Astrocyte (in vitro differentiated cells and primary cell): Measurements from ENCODE around the gene PRDX5. TPM values are rescaled to one million over a fixed set of nuclear protein-coding genes. Genes with fewer than 3 reads are reported as not detected.
A peak's percentile ranks its signal among the peaks of the same experiment; 100 is the strongest.

Source experiments
- DNase-seq: peaks from one replicate; pipeline ENCODE4 v3.0.0-alpha.2; 2010; ENCODE audit warnings: low read depth
- FAIRE-seq: peaks from 2 replicates; lab custom pipeline; 2011; peaks lifted over from hg19 to GRCh38; lab: Jason Lieb, UNC
- H2AFZ ChIP-seq: 2 replicates; pipeline ENCODE4 v1.6.0; 2012; ENCODE audit warnings: low read depth, low read length, inconsistent platforms
- H3K27ac ChIP-seq: 2 replicates; pipeline ENCODE4 v1.5.1; 2011; ENCODE audit warnings: low read depth, low read length, inconsistent platforms
- H3K27me3 ChIP-seq: 2 replicates; pipeline ENCODE4 v1.6.0; 2011; ENCODE audit warnings: low read length, inconsistent platforms; ENCODE audit not compliant: insufficient read depth
- H3K36me3 ChIP-seq: 2 replicates; pipeline ENCODE4 v1.5.1; 2011; ENCODE audit warnings: low read length, inconsistent platforms; ENCODE audit not compliant: insufficient read depth
- H3K4me1 ChIP-seq: 2 replicates; pipeline ENCODE4 v1.5.1; 2011; ENCODE audit warnings: low read length, inconsistent platforms; ENCODE audit not compliant: insufficient read depth
- H3K4me2 ChIP-seq: 2 replicates; pipeline ENCODE4 v1.6.0; 2012; ENCODE audit warnings: low read length, inconsistent platforms
- H3K4me3 ChIP-seq: 2 replicates; pipeline ENCODE4 v1.5.1; 2011; ENCODE audit warnings: low read depth, mild to moderate bottlenecking, low read length, inconsistent platforms; ENCODE audit not compliant: insufficient read depth
- H3K79me2 ChIP-seq: 2 replicates; pipeline ENCODE4 v1.6.0; 2012; ENCODE audit warnings: mild to moderate bottlenecking, low read length, inconsistent platforms; ENCODE audit not compliant: insufficient read depth
- H3K9ac ChIP-seq: 2 replicates; pipeline ENCODE4 v1.6.0; 2012; ENCODE audit warnings: mild to moderate bottlenecking, low read length, inconsistent platforms
- H3K9me3 ChIP-seq: 2 replicates; pipeline ENCODE4 v1.5.1; 2012; ENCODE audit warnings: low read depth, mild to moderate bottlenecking, low read length, inconsistent platforms; ENCODE audit not compliant: insufficient read depth
- H4K20me1 ChIP-seq: 2 replicates; pipeline ENCODE4 v1.6.0; 2012; ENCODE audit warnings: low read length, inconsistent platforms; ENCODE audit not compliant: insufficient read depth
- H3K27ac Mint-ChIP-seq: one replicate; pipeline ENCODE4 v1.8.0; 2021; ENCODE audit warnings: mild to moderate bottlenecking, mixed read lengths; ENCODE audit not compliant: unreplicated experiment
- H3K27me3 Mint-ChIP-seq: one replicate; pipeline ENCODE4 v1.8.0; 2021; ENCODE audit warnings: low read depth, mixed read lengths; ENCODE audit not compliant: unreplicated experiment
- H3K36me3 Mint-ChIP-seq: one replicate; pipeline ENCODE4 v1.8.0; 2021; ENCODE audit warnings: low read depth, mixed read lengths; ENCODE audit not compliant: unreplicated experiment
- H3K4me1 Mint-ChIP-seq: one replicate; pipeline ENCODE4 v1.8.0; 2021; ENCODE audit warnings: low read depth, mixed read lengths; ENCODE audit not compliant: unreplicated experiment
- H3K4me3 Mint-ChIP-seq: one replicate; pipeline ENCODE4 v1.8.0; 2021; ENCODE audit warnings: mild to moderate bottlenecking, moderate library complexity, mixed read lengths; ENCODE audit not compliant: unreplicated experiment
- H3K9me3 Mint-ChIP-seq: one replicate; pipeline ENCODE4 v1.8.0; 2021; ENCODE audit warnings: mild to moderate bottlenecking, mixed read lengths; ENCODE audit not compliant: unreplicated experiment
- EZH2 ChIP-seq: IDR thresholded peaks from 2 replicates; pipeline ENCODE4 v1.6.1; 2012; ENCODE audit warnings: mild to moderate bottlenecking, low read length, inconsistent platforms; ENCODE audit not compliant: insufficient read depth
- total RNA-seq: library from RNA; stranded (reverse); gene quantifications from 2 replicates; pipeline ENCODE4 v1.2.1, GENCODE V29; 2021
- TF ChIP-seq, protein P1 (sequence below): IDR thresholded peaks from 2 replicates; pipeline ENCODE4 v1.5.1; 2011; ENCODE audit warnings: low read depth, mild to moderate bottlenecking, inconsistent platforms, low read length, moderate library complexity; ENCODE audit not compliant: insufficient read depth

The PRDX5 gene
- total RNA-seq, 1 donor from 2014 or later = 243 TPM

DNA sequence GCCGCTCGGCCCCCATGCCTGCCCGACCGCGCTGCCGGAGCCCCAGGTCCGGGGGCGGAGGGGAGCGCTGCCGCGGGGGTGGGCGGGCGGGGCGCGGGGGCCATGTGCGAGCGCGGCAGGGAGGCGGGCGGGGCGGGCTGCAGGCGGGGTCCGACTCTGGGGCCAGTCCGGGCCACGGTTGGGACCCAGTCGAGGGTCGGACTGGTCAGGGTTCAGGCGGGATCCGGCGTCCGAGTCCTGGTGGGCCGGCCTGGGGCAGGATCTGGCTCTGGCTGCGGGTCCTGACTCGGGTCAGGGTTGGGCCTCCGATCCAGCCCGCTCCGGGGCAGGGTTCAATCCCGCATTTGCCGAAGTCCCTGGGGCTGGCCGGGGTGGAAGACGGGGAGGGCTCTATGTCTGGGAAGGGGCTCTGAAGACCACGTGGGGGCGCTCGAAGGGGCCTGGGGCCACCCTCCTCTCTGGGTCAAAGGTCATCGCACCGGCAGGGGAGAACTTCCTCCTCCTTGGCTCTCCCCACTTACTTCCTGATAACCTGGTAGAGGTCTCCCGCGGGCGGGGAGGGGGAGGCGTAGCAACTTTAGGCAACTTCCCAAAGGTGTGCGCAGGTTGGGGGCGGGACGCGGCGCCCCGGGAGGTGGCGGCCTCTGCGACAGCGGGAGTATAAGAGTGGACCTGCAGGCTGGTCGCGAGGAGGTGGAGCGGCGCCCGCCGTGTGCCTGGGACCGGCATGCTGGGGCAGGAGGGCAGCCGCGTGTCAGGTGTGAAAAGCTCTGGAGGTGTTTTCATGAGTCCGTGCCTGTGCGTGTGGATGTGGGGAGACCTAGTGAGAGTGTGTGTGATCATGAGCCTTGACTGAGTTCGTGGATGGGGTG, 12.0 kb upstream of the PRDX5 start:
- Mint-ChIP-seq H3K27ac (peak overlapping the region; percentile 80), H3K9me3 (no peaks in the 10 kb centered on the region), H3K4me1 (peaks cover 1% of the 10 kb centered on the region), H3K36me3 (no peaks in the 10 kb centered on the region), H3K27me3 (peaks cover 8% of the 10 kb centered on the region), H3K4me3 (peak overlapping the region; percentile 94)
- Histone ChIP-seq H3K79me2 (peaks cover 22% of the 10 kb centered on the region), H3K4me3 (peak overlapping the region; percentile 73), H3K9me3 (no peaks in the 10 kb centered on the region), H3K4me1 (peaks cover 14% of the 10 kb centered on the region), H3K9ac (peak overlapping the region; percentile 78), H4K20me1 (peaks cover 6% of the 10 kb centered on the region), H3K4me2 (peak overlapping the region; percentile 95), H3K36me3 (no peaks in the 10 kb centered on the region), H3K27ac (peak overlapping the region; percentile 6), H3K27me3 (peaks cover 2% of the 10 kb centered on the region), H2AFZ (peak overlapping the region; percentile 63)
- TF ChIP-seq, protein P1, sequence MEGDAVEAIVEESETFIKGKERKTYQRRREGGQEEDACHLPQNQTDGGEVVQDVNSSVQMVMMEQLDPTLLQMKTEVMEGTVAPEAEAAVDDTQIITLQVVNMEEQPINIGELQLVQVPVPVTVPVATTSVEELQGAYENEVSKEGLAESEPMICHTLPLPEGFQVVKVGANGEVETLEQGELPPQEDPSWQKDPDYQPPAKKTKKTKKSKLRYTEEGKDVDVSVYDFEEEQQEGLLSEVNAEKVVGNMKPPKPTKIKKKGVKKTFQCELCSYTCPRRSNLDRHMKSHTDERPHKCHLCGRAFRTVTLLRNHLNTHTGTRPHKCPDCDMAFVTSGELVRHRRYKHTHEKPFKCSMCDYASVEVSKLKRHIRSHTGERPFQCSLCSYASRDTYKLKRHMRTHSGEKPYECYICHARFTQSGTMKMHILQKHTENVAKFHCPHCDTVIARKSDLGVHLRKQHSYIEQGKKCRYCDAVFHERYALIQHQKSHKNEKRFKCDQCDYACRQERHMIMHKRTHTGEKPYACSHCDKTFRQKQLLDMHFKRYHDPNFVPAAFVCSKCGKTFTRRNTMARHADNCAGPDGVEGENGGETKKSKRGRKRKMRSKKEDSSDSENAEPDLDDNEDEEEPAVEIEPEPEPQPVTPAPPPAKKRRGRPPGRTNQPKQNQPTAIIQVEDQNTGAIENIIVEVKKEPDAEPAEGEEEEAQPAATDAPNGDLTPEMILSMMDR = peak; percentile 5
- TF ChIP-seq EZH2 = no peak
- no peak for FAIRE-seq
- no peak for DNase-seq

DNA sequence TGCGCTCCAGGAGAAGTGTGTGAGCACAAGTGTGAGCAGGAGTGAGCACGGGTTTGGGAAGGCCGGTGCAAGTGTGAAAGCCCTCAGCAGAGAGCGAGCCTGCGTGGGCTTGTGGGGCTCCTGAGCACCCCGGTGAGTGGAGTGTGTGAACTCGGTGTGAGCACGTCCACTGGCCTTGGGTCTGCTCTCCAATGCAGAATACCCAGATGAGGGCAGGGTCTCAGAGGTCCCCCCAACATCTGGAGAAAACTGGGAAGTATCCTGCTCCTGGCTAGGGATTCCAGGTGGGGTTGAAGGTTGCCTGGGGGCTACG, 11.4 kb upstream of the PRDX5 start:
- no peak for TF ChIP-seq EZH2
- TF ChIP-seq, protein P1 = no peak
- FAIRE-seq = no peak
- H3K27ac ChIP-seq = no peak overlapping the region

More for the DNA sequence above, 11.4 kb upstream of the PRDX5 start:
- Histone ChIP-seq H4K20me1 (peaks cover 6% of the 10 kb centered on the region), H3K36me3 (no peaks in the 10 kb centered on the region), H3K27me3 (peaks cover 2% of the 10 kb centered on the region), H3K4me3 (peak overlapping the region; percentile 73), H3K4me1 (peaks cover 12% of the 10 kb centered on the region), H2AFZ (peak overlapping the region; percentile 63), H3K79me2 (peaks cover 24% of the 10 kb centered on the region), H3K9me3 (no peaks in the 10 kb centered on the region), H3K4me2 (peak overlapping the region; percentile 95), H3K9ac (peak overlapping the region; percentile 78)
- Mint-ChIP-seq H3K27ac (peak overlapping the region; percentile 80), H3K9me3 (no peaks in the 10 kb centered on the region), H3K27me3 (peaks cover 5% of the 10 kb centered on the region), H3K36me3 (no peaks in the 10 kb centered on the region), H3K4me3 (peak overlapping the region; percentile 94), H3K4me1 (peaks cover 2% of the 10 kb centered on the region)
- DNase-seq = no peak
